GM19397 (cell line): ENCODE measurements around the gene SRBD1.

Experiments
- ATAC-seq: cut with Tn5 transposase; IDR thresholded peaks from one replicate; pipeline ENCODE4 v1.9.1; 2021; ENCODE audit warnings: mild to moderate bottlenecking, moderate library complexity; ENCODE audit not compliant: unreplicated experiment

Gene SRBD1

GRCh38 chr2:45611020-45611859 lies at the start of gene SRBD1:
Gene SRBD1, minus strand, starts transcription at chr2:45611267. Its CDS starts 5,826 bp downstream, at chr2:45605441.
- ATAC-seq = peak; percentile 94

GRCh38 chr2:45654250-45654649 lies 43.2 kb upstream of the SRBD1 start:
- no peak for ATAC-seq

- no peak for ATAC-seq
Observed at GRCh38 chr2:45653122-45653913, 42.3 kb upstream of the SRBD1 start.

- ATAC-seq = no peak
Observed at GRCh38 chr2:45652090-45653031, 41.3 kb upstream of the SRBD1 start.

GRCh38 chr2:45651415-45652089 lies 40.5 kb upstream of the SRBD1 start, which contains the start of gene PRKCE:
Gene PRKCE, plus strand, starts transcription at chr2:45651675.
- peak; percentile 25 for ATAC-seq

GRCh38 chr2:45650851-45651414 lies 39.9 kb upstream of the SRBD1 start:
- peak; percentile 70 for ATAC-seq

- ATAC-seq = peak; percentile 28
Observed at GRCh38 chr2:45649858-45650811, 39.1 kb upstream of the SRBD1 start.

- no peak for ATAC-seq
Observed at GRCh38 chr2:45649462-45649857, 38.4 kb upstream of the SRBD1 start.

GRCh38 chr2:45648636-45649035 lies 37.6 kb upstream of the SRBD1 start:
- no peak for ATAC-seq

- ATAC-seq = no peak
Observed at GRCh38 chr2:45647986-45648520, 37.0 kb upstream of the SRBD1 start.

- ATAC-seq = no peak
Observed at GRCh38 chr2:45647356-45647755, 36.3 kb upstream of the SRBD1 start.

- no peak for ATAC-seq
Observed at GRCh38 chr2:45646289-45646688, 35.2 kb upstream of the SRBD1 start.

- peak; percentile 85 for ATAC-seq
Observed at GRCh38 chr2:45643543-45644542, 32.8 kb upstream of the SRBD1 start.

- ATAC-seq = no peak
Observed at GRCh38 chr2:45643095-45643494, 32.0 kb upstream of the SRBD1 start.

- ATAC-seq = no peak
Observed at GRCh38 chr2:45640576-45640975, 29.5 kb upstream of the SRBD1 start.

GRCh38 chr2:45637440-45637839 lies 26.4 kb upstream of the SRBD1 start:
- no peak for ATAC-seq

GRCh38 chr2:45636008-45636407 lies 24.9 kb upstream of the SRBD1 start:
- no peak for ATAC-seq
